DOHH2 (cell line): Measurements from ENCODE around the gene KCNN3.

Experiments used
- H3F3A ChIP-seq: fragments of 200-600 bp; sonication (generic), shearing (Covaris generic); 2 replicates; pipeline ENCODE4 v1.6.0; 2016; ENCODE audit warnings: antibody characterized with exemption, mild to moderate bottlenecking; ENCODE audit not compliant: control insufficient read depth, insufficient read depth
- H3K27ac ChIP-seq: fragments of 200-600 bp; sonication (generic); 2 replicates; pipeline ENCODE4 v1.5.1; 2014; ENCODE audit warnings: low read depth, mild to moderate bottlenecking, low read length, moderate library complexity
- H3K27me3 ChIP-seq: fragments of 200-600 bp; sonication (generic); 2 replicates; pipeline ENCODE4 v1.6.1; 2014; ENCODE audit warnings: mild to moderate bottlenecking, low read length, mixed read lengths; ENCODE audit not compliant: control insufficient read depth
- H3K36me3 ChIP-seq: fragments of 200-600 bp; sonication (generic); 2 replicates; pipeline ENCODE4 v1.6.1; 2014; ENCODE audit warnings: mild to moderate bottlenecking, low read length, moderate library complexity, mixed read lengths; ENCODE audit not compliant: control insufficient read depth
- H3K4me1 ChIP-seq: fragments of 200-600 bp; sonication (generic); 2 replicates; pipeline ENCODE4 v1.6.1; 2014; ENCODE audit warnings: mild to moderate bottlenecking, low read length, mixed read lengths; ENCODE audit not compliant: control insufficient read depth
- H3K4me2 ChIP-seq: fragments of 200-600 bp; sonication (generic); 2 replicates; pipeline ENCODE4 v1.6.0; 2014; ENCODE audit warnings: mild to moderate bottlenecking, low read length, moderate library complexity
- H3K4me3 ChIP-seq: fragments of 200-600 bp; sonication (generic); 2 replicates; pipeline ENCODE4 v1.5.1; 2014; ENCODE audit warnings: mild to moderate bottlenecking, low read length, mixed read lengths
- H3K79me2 ChIP-seq: fragments of 200-600 bp; sonication (generic); 2 replicates; pipeline ENCODE4 v1.6.1; 2014; ENCODE audit warnings: mild to moderate bottlenecking, low read length, mixed read lengths; ENCODE audit not compliant: control insufficient read depth
- H3K9me2 ChIP-seq: fragments of 200-600 bp; sonication (generic); replicated peaks from 2 replicates; pipeline ENCODE4 v1.6.1; 2014; ENCODE audit warnings: mild to moderate bottlenecking, low read length, mixed read lengths; ENCODE audit not compliant: control insufficient read depth
- H3K9me3 ChIP-seq: fragments of 200-600 bp; sonication (generic); 2 replicates; pipeline ENCODE4 v1.6.1; 2014; ENCODE audit warnings: antibody characterized with exemption, low read length, mixed read lengths; ENCODE audit not compliant: control insufficient read depth, insufficient read depth
- H4K20me1 ChIP-seq: fragments of 200-600 bp; sonication (generic); 2 replicates; pipeline ENCODE4 v1.6.0; 2014; ENCODE audit warnings: low read depth, mild to moderate bottlenecking, antibody characterized with exemption, low read length, moderate library complexity; ENCODE audit not compliant: control insufficient read depth, insufficient read depth
- EZH2phosphoT487 ChIP-seq: fragments of 200-600 bp; sonication (generic); IDR thresholded peaks from 2 replicates; pipeline ENCODE4 v1.6.1; 2017; ENCODE audit warnings: borderline replicate concordance, mild to moderate bottlenecking, antibody characterized with exemption, low read length, moderate library complexity, mixed read lengths
- TF ChIP-seq, protein P1 (sequence below): fragments of 200-600 bp; sonication (generic); IDR thresholded peaks from one replicate; pipeline ENCODE4 v1.5.1; 2014; ENCODE audit warnings: antibody characterized with exemption, mild to moderate bottlenecking, low read depth, low read length; ENCODE audit not compliant: poor library complexity, severe bottlenecking

KCNN3 gene

DNA sequence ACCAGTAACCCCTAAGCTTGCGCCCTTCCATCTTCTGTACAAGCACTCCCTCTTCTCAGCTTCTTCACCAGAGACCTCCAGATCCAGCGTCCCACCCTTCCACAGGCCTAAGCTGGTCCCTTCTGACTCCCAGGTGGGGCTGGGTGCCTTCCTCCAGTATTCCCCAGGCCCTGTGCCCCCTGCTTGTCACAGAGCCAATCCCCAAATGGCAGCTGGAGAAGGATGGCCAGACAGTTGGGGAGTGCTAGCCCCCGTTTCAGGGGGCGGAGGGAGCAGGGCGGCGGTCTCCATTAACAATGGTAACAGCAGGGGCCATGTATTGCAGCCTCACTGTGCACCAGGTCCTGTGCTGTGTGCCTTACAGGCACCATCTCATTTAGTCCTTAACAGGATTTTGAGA lies 85.7 kb downstream of the KCNN3 start:
- no peaks in the 10 kb centered on the region for H3K9me3 ChIP-seq
- peaks cover 30% of the 10 kb centered on the region for H3K4me1 ChIP-seq
- TF ChIP-seq, protein P1, sequence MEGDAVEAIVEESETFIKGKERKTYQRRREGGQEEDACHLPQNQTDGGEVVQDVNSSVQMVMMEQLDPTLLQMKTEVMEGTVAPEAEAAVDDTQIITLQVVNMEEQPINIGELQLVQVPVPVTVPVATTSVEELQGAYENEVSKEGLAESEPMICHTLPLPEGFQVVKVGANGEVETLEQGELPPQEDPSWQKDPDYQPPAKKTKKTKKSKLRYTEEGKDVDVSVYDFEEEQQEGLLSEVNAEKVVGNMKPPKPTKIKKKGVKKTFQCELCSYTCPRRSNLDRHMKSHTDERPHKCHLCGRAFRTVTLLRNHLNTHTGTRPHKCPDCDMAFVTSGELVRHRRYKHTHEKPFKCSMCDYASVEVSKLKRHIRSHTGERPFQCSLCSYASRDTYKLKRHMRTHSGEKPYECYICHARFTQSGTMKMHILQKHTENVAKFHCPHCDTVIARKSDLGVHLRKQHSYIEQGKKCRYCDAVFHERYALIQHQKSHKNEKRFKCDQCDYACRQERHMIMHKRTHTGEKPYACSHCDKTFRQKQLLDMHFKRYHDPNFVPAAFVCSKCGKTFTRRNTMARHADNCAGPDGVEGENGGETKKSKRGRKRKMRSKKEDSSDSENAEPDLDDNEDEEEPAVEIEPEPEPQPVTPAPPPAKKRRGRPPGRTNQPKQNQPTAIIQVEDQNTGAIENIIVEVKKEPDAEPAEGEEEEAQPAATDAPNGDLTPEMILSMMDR = no peak
- no peak for TF ChIP-seq EZH2phosphoT487
- H3K36me3 ChIP-seq = peaks cover 33% of the 10 kb centered on the region
- no peak overlapping the region for H3K4me2 ChIP-seq
- H3K27me3 ChIP-seq = no peaks in the 10 kb centered on the region
- peaks cover 49% of the 10 kb centered on the region for H3K79me2 ChIP-seq
- peaks cover 3% of the 10 kb centered on the region; the same call in 1 of the 2 replicates for H3F3A ChIP-seq
- peaks cover 5% of the 10 kb centered on the region; the same call in 1 of the 2 replicates for H4K20me1 ChIP-seq
- H3K27ac ChIP-seq = no peak overlapping the region
- no peaks in the 10 kb centered on the region for H3K9me2 ChIP-seq
- no peak overlapping the region for H3K4me3 ChIP-seq

DNA sequence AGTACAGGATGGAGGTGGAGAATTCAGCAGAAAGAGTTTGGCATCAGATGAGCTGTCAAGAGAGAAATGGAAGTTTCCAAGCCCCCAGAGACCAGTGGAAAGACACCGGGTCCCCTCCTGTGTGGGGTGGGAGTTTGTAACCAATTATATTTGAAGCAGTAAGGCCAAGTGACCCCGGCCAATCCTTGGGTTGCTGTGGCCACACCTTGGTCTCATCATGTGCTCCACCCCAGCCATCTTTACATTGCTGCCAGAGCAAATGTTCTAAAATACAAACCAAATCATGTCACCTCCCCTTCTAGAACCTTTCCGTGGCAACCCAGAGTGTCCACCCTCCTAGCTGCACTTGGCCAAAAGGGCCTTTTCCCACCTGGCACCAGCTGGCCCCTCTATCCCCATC lies 86.1 kb downstream of the KCNN3 start:
- H3K4me1 ChIP-seq = peaks cover 30% of the 10 kb centered on the region
- H3F3A ChIP-seq = peaks cover 3% of the 10 kb centered on the region; the same call in 1 of the 2 replicates
- H3K4me2 ChIP-seq = no peak overlapping the region
- H3K79me2 ChIP-seq = peaks cover 45% of the 10 kb centered on the region
- peaks cover 5% of the 10 kb centered on the region; the same call in 1 of the 2 replicates for H4K20me1 ChIP-seq
- H3K9me2 ChIP-seq = no peaks in the 10 kb centered on the region
- H3K27me3 ChIP-seq = no peaks in the 10 kb centered on the region
- no peak overlapping the region for H3K27ac ChIP-seq
- TF ChIP-seq EZH2phosphoT487 = no peak
- TF ChIP-seq, protein P1 = no peak
- no peak overlapping the region for H3K4me3 ChIP-seq
- H3K9me3 ChIP-seq = no peaks in the 10 kb centered on the region
- peaks cover 30% of the 10 kb centered on the region for H3K36me3 ChIP-seq

DNA sequence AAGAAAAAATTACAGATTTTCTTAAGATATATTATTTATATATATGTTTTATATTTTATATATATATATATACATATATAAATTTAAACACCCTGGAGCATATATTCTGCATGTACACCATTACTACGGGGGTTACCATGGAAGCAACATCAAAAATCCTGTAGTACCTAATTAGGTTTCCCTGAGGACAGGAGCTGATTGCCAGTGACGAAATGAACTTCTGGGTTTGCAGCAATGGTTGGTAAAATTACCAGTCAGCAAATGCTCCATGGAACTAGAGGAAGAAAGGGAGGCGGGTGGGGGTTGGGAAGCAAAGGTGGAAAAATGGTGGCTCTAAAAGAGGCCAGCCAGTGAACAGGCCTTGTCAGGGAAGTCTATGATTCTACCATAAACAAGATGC lies 89.5 kb downstream of the KCNN3 start:
- TF ChIP-seq EZH2phosphoT487 = no peak
- TF ChIP-seq, protein P1 = no peak
- H3F3A ChIP-seq = no peaks in the 10 kb centered on the region
- no peaks in the 10 kb centered on the region; the same call in 1 of the 2 replicates for H4K20me1 ChIP-seq
- H3K27me3 ChIP-seq = no peaks in the 10 kb centered on the region
- no peak overlapping the region for H3K4me2 ChIP-seq
- peaks cover 19% of the 10 kb centered on the region for H3K79me2 ChIP-seq
- no peaks in the 10 kb centered on the region for H3K9me2 ChIP-seq
- H3K27ac ChIP-seq = no peak overlapping the region
- H3K36me3 ChIP-seq = peaks cover 36% of the 10 kb centered on the region
- no peaks in the 10 kb centered on the region for H3K9me3 ChIP-seq
- peaks cover 8% of the 10 kb centered on the region for H3K4me1 ChIP-seq
- no peak overlapping the region for H3K4me3 ChIP-seq
